AG08395 (cell line): ENCODE results near the gene PRKG1.
"Not testable (repeated sequence)": the region's sequence is repeated elsewhere in the genome, so short reads cannot be mapped to it uniquely, and the experiment has no call there.

Source experiments
- DNase-seq: peaks from one replicate; pipeline ENCODE4 v3.0.0; 2012; ENCODE audit warnings: mixed read lengths, low spot score

PRKG1 gene

GRCh38 chr10:52128056-52128683, 1053.9 kb downstream of the PRKG1 start:
- DNase-seq: no peak

- DNase-seq: no peak
Observed at GRCh38 chr10:52129410-52130178, 1055.3 kb downstream of the PRKG1 start.

GRCh38 chr10:52135101-52135500, 1060.8 kb downstream of the PRKG1 start:
- DNase-seq: no peak

- no peak for DNase-seq
Observed at GRCh38 chr10:52136921-52137320, 1062.6 kb downstream of the PRKG1 start.

- DNase-seq: no peak
Observed at GRCh38 chr10:52143338-52143737, 1069.1 kb downstream of the PRKG1 start.

GRCh38 chr10:52145636-52146035, 1071.3 kb downstream of the PRKG1 start:
- DNase-seq: no peak

GRCh38 chr10:52146766-52147165, 1072.5 kb downstream of the PRKG1 start:
- DNase-seq: peak; percentile 24

GRCh38 chr10:52170776-52171175, 1096.5 kb downstream of the PRKG1 start:
- no peak for DNase-seq

- no peak for DNase-seq
Observed at GRCh38 chr10:52172581-52172980, 1098.3 kb downstream of the PRKG1 start.

GRCh38 chr10:52185256-52185655, 1111.0 kb downstream of the PRKG1 start:
- DNase-seq: no peak

- peak; percentile 10 for DNase-seq
Observed at GRCh38 chr10:52187521-52188258, 1113.4 kb downstream of the PRKG1 start.

- no peak for DNase-seq
Observed at GRCh38 chr10:52191049-52191448, 1116.8 kb downstream of the PRKG1 start.

GRCh38 chr10:52194191-52194590, 1119.9 kb downstream of the PRKG1 start:
- no peak for DNase-seq

GRCh38 chr10:52194716-52195115, 1120.4 kb downstream of the PRKG1 start:
- no peak for DNase-seq

GRCh38 chr10:52197098-52197497, 1122.8 kb downstream of the PRKG1 start:
- DNase-seq: no peak

GRCh38 chr10:52198540-52198939, 1124.3 kb downstream of the PRKG1 start:
- no peak for DNase-seq

GRCh38 chr10:52204906-52205305, 1130.6 kb downstream of the PRKG1 start:
- DNase-seq: not testable (repeated sequence)

GRCh38 chr10:52208365-52208764, 1134.1 kb downstream of the PRKG1 start:
- DNase-seq: no peak

GRCh38 chr10:52210161-52210560, 1135.9 kb downstream of the PRKG1 start:
- no peak for DNase-seq

GRCh38 chr10:52212062-52212461, 1137.8 kb downstream of the PRKG1 start:
- no peak for DNase-seq

GRCh38 chr10:52212802-52213201, 1138.5 kb downstream of the PRKG1 start:
- DNase-seq: no peak

- peak; percentile 58 for DNase-seq
Observed at GRCh38 chr10:52213321-52213752, 1139.0 kb downstream of the PRKG1 start.
